GM21515 (cell line): ENCODE results near the gene KIRREL3.

ENCODE experiments used
- ATAC-seq: cut with Tn5 transposase; IDR thresholded peaks from one replicate; pipeline ENCODE4 v1.9.1; 2021; ENCODE audit not compliant: unreplicated experiment

Gene KIRREL3

DNA sequence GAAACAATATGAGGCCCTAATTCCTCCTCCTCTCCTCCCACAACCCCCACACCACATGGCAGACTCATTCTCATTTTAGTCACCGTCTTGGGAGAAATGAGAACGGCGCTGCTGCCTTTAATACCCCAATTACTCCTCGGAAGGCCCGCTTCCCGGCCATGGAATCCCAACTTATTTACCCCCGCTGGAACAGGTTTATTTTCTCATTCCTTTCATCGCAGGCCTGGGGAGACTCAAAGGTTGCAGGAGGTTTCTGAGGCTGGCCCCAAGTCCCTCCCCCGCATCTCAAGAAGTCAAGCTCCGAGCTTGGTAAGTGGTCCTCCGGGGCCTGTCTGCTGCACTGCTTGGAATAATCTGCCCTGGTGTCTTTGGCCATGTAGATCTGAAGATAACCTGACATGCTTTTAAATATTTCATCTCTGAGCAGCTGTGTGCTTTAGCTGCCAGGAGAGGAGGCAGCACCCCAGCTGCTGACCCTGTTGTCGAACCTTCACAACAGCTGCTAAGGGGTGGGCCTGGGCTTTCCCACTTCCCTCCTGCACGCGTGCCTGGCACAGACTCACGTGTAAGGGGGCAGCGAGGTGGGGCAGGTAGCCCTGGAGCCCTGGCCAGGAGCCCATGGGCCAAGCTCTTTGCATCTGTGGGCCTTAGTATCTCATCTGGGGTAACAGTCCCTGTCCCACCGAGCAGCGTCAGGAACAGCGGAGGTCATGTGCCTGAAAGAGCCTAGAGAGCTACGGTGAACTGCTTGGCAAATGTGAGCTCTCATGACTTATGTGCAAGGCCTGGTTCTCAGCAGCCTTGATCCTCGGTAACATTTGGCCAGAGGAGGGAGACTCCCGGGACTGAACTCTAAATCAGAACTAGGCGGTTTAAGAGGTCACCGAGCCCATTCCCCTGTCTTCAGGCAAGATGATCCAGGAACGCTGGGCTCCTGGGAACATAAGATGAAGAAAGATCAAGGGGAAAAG lies 480.5 kb downstream of the KIRREL3 start:
- no peak for ATAC-seq

GRCh38 chr11:126518972-126519690 lies 481.4 kb downstream of the KIRREL3 start:
- no peak for ATAC-seq

- no peak for ATAC-seq
Measured at GRCh38 chr11:126518071-126518971, 482.2 kb downstream of the KIRREL3 start.

DNA sequence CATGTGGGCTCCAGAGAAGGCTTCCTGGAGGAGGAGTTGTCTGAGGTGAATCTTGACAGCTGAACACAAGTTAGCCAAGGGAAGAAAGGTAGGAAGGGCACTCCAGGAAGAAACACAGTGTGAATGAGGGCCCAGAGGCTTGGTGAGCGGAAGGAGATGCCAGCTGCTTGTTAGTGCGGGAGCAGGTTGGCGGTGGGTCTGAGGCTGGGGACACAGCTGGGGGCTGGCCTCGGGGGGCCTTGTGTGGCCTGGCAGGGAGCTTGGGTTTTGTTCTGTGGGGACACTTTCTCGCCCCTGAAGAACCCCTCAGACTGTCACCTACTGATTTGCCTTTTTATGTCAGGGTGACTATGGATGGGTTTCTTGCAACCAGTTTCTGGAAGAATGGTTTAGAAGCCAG lies 485.1 kb downstream of the KIRREL3 start:
- no peak for ATAC-seq

DNA sequence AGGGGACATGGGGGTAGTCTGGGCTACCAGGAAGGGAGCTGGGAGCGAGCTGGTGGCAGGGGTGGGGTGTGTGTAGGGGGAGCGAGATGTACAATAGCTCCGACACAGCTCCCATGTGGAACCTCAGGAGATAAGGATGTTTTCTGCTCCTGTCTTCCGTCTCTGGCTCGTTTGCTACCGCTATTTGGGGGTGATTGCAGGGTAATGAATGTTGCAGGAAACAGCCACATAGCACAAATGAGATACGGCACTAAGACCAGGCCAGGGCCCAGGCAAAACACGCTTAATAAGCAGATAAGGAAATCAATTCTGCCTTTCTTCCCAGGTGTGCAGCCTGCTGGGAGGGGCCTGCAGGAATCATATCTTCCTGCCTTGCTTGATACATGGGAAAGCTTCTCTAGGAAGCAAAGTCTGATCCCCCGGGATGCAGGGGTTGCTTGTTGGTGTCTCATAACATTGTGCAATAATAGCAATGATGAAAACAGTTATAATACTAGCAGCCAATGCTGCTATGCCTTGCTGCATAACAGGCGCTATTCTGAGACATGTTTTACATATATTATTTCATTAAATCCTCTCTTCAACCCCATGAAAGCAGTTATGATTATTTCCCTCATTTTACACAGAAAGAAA lies 486.4 kb downstream of the KIRREL3 start:
- ATAC-seq = no peak

- ATAC-seq = no peak
Measured at GRCh38 chr11:126512741-126513715, 487.5 kb downstream of the KIRREL3 start.

DNA sequence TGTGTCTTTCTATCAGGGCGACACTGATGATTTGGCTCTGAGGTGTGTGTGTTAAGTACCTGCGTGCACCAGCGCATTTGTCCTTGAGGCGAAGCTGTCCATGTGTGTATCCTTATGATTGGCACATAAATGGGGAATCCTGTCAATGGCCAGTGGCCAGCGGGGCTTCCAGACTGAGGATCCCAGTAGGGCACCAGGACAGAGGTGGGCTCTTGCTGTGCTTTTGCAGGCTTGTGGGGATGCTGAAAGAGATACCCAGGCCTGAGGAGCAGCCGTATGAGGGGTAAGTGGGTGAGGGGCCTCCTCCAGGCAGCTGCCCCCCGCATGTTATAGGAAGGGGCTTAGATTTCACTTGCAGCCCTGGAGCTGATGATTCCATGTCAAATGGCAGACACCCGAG lies 488.3 kb downstream of the KIRREL3 start:
- ATAC-seq = no peak

- ATAC-seq = no peak
Measured at GRCh38 chr11:126511475-126512115, 489.0 kb downstream of the KIRREL3 start.

DNA sequence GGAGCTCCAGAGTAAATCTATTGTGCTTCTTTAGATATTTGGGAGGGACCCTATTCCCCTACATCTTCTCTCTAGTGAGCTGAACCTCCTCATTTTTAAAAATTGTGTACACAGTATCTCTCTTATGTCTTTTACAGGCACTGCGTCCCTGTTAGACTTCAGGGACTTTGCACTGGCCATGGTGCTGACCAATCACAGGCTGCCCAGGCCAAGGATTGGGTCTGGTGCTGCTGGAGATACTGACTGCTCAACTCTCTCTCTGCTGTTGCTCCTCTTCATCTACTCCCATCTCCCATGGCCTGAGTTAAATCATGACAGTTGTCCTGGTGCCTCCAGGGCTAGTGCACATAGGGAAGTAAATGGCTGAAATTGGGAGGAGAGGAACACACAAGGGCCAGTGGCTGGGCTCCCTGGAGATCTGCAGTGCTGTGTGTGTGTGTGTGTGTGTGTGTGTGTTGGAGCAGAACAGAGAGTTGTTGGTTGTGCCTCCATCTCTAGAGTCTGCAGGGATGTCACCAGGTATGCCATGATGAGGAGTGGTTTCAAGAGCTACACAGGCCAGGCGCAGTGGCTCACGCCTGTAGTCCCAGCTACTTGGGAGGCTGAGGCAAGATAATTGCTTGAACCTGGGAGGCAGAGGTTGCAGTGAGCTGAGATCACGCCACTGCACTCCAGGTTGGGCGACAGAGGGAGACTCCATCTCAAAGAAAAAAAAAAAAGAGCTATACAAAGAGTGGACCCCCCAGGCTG lies 489.8 kb downstream of the KIRREL3 start:
- no peak for ATAC-seq

GRCh38 chr11:126507646-126508045 lies 492.9 kb downstream of the KIRREL3 start:
- no peak for ATAC-seq

DNA sequence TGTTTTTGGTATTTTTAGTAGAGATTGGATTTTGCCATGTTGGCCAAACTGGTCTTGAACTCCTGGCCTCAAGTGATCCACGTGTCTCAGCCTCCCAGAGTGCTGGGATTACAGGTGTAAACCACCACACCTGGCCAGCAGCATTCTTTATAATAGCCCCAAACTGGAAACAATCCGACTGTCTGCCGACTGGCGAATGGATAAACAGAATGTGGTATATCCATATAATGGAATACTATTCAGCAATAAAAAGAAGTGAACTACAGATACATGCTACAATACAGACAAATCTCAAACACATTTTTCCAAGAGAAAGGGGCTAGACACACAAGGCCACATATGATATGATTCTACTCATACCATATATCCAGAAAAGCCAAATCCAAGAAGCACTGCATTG lies 493.8 kb downstream of the KIRREL3 start:
- ATAC-seq = no peak

GRCh38 chr11:126502982-126503381 lies 497.6 kb downstream of the KIRREL3 start:
- no peak for ATAC-seq

DNA sequence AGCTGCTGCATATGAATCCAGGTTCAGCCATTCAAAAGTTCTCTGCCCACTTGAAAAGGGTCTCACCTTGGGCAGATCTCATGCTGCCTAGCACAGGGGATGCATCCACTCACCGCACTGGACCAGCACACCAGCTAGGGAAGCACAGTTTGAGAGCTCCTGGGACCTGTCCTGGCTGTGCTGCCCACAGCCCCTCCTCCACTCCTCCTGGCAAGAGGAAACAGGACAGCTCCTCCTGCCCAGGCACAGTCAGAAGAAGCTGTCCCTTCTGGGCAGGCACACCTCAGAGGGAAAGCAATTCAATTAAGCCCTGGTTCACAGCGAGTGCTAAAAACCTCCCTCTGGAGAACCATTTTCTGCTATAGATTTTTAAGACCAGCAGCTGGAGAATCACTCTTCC lies 498.4 kb downstream of the KIRREL3 start:
- no peak for ATAC-seq

- ATAC-seq = no peak
Measured at GRCh38 chr11:126501641-126502040, 498.9 kb downstream of the KIRREL3 start.

DNA sequence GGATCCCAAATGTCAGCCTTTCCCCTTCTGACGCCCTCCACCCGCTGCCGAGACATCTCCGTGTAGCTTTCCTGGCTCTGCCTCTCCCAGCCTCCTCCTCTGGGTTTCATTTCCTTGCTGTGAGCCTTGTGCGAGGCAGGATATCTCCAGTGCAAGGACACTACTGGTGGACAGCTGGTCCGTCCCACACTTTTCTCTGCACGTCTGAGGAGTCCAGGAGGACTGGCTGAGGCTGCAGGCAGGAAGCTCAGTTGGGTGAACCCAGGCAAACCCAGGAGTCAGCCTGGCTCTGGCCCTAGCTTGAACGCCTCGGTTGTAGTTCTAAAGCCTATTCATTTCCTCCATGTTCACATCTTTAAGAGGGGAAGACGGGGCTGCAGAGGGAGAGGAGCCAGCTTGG lies 499.6 kb downstream of the KIRREL3 start:
- no peak for ATAC-seq

GRCh38 chr11:126499131-126499752 lies 501.3 kb downstream of the KIRREL3 start:
- no peak for ATAC-seq

DNA sequence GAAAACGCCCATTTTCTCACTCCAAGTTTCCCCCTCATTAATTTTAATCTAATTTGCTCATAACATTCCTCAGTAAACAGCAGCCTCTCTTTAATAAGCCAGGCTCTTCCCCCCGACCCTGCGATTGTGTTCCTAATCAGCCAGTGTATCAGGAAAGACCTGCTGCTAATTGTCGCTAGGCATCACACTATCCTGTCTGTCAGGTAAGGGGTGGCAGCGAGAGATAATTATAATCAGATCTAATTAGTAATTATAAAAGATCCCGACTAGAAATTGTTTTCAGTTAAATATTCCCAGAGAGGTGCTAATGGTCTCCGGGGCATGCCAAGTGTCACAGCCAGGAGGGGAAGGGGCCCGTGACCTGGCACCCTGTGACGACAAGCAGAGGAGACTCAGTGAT lies 502.3 kb downstream of the KIRREL3 start:
- ATAC-seq = no peak

- no peak for ATAC-seq
Measured at GRCh38 chr11:126497581-126498122, 502.9 kb downstream of the KIRREL3 start.
